ENCODE data around the gene APLP1.

The APLP1 gene

DNA sequence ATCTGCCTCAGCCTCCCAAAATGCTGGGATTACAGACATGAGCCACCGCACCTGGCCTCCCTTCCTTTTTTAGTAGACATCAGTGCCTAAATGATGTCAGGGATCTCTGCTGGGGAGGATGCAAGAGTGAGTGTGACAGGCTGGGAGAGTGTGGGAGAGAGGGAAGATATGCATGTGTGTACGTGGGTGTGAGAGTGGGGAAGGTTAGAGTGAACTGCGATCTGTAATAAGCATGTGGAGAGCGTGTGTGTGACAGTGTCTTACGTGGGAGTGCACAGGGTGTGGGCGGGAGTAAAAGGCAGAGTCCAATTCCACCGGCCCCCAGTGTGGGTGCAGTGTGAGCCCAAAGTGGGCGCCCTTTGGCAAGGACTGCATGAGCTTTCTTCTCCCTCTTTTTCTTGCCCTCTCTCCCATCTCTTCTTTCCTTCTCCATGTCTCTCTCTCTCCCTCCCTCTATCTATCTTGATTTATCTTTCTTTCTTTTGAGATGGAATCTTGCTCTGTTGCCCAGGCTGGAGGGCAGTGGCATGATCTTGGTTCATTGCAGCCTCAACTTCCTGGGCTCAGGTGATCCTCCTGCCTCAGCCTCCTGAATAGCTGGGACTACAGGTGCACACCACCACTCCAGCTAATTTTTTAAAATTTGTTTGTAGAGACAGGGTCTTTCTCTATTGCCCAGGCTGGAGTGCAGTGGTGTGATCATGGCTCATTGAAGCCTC is 15.2 kb upstream of the APLP1 start:
- DNase-seq: no peak

- no peak for DNase-seq
These were observed 11.7 kb upstream of the APLP1 start, which contains the start of gene KIRREL2 for GRCh38 chr19:35856546-35857149. Gene KIRREL2, plus strand, starts transcription at chr19:35856911. Its CDS starts 209 bp downstream, at chr19:35857120.

GRCh38 chr19:35858311-35858710 is 10.1 kb upstream of the APLP1 start:
- DNase-seq: no peak

- no peak for DNase-seq
These were observed 9.0 kb upstream of the APLP1 start for GRCh38 chr19:35859414-35859813.

DNA sequence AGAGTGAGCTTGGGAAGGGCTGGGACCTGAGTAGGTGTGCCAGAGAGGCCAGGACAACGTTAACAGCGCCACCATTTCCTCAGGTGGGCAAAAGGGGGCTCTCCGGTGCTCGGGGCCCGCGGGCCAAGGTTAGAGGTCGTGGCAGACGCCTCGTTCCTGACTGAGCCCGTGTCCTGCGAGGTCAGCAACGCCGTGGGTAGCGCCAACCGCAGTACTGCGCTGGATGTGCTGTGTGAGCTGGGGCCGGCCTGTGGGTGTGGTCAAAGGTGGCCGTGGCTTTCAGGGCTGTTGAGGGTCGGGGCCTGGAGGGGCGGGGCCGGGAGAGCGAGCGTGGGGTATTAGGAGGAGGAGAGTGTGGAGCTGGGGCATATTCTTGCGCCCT is 7.9 kb upstream of the APLP1 start:
- DNase-seq: no peak

DNA sequence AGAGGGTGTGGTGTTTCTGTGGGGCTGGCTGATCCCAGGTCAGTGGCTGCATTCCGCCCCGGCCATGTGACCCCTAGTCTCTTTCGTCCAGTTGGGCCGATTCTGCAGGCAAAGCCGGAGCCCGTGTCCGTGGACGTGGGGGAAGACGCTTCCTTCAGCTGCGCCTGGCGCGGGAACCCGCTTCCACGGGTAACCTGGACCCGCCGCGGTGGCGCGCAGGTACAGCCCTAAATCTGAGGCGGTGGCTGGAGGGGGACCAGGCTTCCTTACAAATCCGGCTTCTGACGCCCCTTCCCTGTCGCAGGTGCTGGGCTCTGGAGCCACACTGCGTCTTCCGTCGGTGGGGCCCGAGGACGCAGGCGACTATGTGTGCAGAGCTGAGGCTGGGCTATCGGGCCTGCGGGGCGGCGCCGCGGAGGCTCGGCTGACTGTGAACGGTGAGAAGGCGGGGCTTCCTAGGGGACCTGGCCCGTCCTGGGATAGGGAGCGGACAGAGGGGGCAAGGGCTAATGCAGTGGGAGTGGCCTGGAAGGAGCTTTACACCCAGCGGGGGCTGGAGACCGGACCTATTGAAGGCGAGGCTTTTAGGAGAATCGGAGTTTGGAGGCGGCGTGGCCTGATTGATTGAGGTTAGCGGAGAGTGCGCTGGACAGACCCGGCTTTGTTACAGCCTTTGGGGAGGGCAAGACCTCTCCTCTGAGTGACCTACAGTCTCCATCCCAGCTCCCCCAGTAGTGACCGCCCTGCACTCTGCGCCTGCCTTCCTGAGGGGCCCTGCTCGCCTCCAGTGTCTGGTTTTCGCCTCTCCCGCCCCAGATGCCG is 7.3 kb upstream of the APLP1 start:
- no peak for DNase-seq

DNA sequence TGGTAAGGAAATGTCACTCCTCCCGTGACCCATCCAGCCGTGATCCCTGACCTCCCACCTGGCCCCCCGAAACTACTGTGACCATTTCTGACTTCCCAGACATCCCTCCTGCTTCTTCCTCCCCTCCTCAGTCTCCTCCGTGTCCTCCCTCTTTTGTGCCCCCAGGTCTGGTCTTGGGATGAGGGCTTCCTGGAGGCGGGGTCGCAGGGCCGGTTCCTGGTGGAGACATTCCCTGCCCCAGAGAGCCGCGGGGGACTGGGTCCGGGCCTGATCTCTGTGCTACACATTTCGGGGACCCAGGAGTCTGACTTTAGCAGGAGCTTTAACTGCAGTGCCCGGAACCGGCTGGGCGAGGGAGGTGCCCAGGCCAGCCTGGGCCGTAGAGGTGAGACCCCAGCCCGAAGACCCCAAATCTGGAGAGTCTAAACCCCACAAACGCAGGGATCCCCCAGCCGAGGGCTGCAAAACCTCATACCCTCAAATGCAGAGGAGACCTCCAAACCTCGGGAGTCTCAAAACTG is 6.7 kb upstream of the APLP1 start:
- no peak for DNase-seq

DNA sequence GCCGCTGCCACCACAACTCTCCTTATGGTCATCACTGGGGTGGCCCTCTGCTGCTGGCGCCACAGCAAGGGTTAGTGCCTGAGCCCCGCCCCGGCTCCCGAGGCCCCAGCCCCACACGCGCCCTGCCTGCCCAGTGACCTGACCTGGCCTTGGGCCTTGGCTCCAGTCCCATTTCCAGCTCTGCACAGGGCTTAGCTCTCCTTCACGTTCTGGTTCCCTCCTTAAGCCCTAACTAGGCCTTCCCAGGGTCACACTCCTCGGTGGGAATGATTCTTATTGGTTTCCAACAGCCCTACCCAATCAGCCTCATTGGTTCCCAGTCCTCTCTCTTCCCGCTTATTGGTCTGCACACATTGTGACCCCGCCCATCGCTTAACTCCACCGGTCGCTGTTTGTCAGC is 5.8 kb upstream of the APLP1 start:
- DNase-seq: no peak

GRCh38 chr19:35863018-35863417 is 5.4 kb upstream of the APLP1 start:
- no peak for DNase-seq

- no peak for DNase-seq
These were observed 501 bp downstream of the APLP1 start for GRCh38 chr19:35868823-35869326.

GRCh38 chr19:35869327-35870123 is 1.2 kb downstream of the APLP1 start:
- peak; percentile 91 for DNase-seq

DNA sequence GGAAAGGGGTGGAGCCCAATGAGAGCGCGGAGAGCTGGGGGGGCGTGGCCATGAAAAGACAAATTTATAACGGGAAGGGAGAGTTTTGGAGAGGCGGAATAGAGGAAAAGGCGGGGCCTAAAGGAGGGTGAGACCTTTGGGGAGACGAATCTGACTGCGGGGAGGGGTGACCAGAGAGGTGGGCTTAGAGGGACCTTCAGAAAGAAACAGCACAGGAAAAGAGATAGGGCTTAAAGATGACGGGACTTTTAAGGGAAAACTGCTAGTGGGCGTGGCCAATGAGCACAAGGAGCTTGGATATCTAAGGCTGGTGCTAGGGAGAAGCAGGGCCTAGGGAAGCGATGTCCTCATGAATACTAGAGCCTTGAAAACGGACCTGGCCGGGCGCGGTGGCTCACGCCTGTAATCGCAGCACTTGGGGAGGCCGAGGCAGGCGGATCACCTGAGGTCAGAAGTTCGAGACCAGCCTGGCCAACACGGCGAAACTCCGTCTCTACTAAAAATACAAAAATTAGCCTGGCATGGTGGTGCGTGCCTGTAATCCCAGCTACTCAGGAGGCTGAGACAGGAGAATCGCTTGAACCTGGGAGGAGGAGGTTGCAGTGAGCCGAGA is 1.9 kb downstream of the APLP1 start:
- peak; percentile 79 for DNase-seq

- no peak for DNase-seq
These were observed 2.4 kb downstream of the APLP1 start for GRCh38 chr19:35870798-35871197.

- DNase-seq: no peak
These were observed 3.2 kb downstream of the APLP1 start for GRCh38 chr19:35871611-35872010.

GRCh38 chr19:35872180-35872579 is 3.8 kb downstream of the APLP1 start:
- DNase-seq: no peak

GRCh38 chr19:35874392-35874930 is 6.1 kb downstream of the APLP1 start:
- no peak for DNase-seq

DNA sequence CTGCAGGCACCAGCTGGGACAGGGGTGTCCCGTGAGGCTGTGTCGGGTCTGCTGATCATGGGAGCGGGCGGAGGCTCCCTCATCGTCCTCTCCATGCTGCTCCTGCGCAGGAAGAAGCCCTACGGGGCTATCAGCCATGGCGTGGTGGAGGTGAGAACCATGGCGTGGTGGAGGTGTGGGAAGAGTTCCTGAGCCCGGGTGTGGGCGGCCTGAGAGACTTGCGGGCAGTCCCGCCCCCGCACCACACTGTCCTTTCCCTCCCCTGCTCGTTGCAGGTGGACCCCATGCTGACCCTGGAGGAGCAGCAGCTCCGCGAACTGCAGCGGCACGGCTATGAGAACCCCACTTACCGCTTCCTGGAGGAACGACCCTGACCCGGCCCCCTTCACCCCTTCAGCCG is 10.7 kb downstream of the APLP1 start:
- no peak for DNase-seq

DNA sequence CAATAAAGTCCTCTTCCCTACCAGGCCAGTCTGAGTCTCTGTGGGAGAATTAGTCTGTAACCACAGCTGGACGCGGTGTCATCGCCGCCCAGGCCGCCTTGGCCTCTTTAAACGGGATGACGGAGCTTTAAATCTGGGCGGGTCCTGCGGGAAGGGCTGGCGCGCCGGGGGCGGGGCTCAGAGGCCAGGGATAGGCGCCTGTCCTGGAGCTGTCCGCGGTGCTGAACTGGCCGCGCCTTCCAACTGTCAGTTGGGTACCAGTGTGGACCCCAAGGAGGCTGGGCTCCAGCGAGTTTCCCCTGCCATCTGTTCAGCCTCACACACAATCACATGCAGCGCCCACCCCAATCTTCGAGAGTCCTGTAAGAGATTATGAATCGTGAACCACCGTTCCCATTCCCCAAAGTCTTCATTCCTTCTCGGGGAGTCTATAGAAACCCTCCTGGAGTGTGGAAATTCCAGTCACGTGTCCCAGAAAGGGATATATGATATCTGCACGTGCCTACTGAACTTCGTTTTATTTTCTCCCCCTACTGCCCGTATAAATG is 11.5 kb downstream of the APLP1 start:
- DNase-seq: peak; percentile 39

GRCh38 chr19:35882114-35882832 is 13.9 kb downstream of the APLP1 start:
- DNase-seq: peak; percentile 72

DNA sequence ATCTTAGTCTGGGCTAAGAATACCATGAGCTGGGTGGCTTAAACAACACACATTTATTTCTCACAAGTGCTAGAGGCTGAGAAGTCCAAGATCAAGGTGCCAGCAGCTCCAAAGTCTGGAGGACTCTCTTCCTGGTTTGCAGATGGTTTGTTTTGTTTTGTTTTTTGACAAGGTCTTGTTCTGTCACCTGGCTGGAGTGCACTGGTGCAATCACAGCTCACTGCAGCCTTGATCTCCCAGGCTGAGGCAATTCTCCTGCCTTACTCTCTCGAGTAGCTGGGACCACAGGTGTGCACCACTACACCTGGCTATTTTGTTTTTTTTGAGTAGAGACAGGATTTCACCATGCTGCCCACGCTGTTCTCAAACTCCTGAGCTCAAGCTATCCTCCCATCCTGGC is 15.5 kb downstream of the APLP1 start:
- no peak for DNase-seq

DNA sequence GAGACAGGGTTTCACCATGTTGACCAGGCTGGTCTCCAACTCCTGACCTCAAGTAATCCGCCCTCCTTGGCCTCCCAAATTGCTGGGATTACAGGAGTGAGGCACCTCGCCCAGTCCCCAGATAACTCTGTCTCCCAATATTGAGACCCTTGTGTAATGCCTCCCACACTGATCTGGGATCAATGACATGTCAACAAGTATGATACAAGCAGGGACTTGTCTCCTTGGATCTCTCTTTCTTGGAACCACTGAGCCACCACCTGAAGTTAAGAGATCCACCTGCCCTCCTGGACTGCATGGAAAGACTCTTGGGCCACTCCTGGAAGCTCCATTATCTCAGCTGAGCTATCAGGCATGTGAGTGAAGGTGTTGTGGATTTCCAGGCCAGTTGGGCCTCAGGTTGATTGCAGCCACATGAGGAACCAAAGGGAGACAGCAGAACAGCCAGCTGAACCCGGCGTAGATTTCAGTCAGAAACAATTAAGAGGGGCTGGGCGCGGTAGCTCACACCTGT is 16.9 kb downstream of the APLP1 start:
- no peak for DNase-seq
